Neural cell (in vitro differentiated cells): ENCODE results near the gene FAM76B.

Experiments used
- CTCF ChIP-seq: fragments of 450-650 bp; IDR thresholded peaks from 2 replicates; pipeline ENCODE4 v1.5.1; 2014; ENCODE audit warnings: antibody characterized with exemption, mild to moderate bottlenecking, moderate library complexity; ENCODE audit not compliant: poor library complexity, severe bottlenecking
- EP300 ChIP-seq: fragments of 450-650 bp; conservative IDR thresholded peaks from 2 replicates; pipeline ENCODE4 v1.6.1; 2014; ENCODE audit warnings: antibody characterized with exemption, mild to moderate bottlenecking, moderate library complexity; ENCODE audit not compliant: poor library complexity, severe bottlenecking
- EZH2 ChIP-seq: fragments of 200-600, 300-800 bp; shearing (Covaris generic), sonication (generic); IDR thresholded peaks from 2 replicates; pipeline ENCODE4 v1.6.1; 2014; ENCODE audit warnings: antibody characterized with exemption, low read length, borderline replicate concordance, mild to moderate bottlenecking; ENCODE audit not compliant: insufficient read depth, poor library complexity, severe bottlenecking
- POLR2AphosphoS5 ChIP-seq: IDR thresholded peaks from 2 replicates; pipeline ENCODE4 v1.6.1; 2012
- RAD21 ChIP-seq: fragments of 450-650 bp; conservative IDR thresholded peaks from 2 replicates; pipeline ENCODE4 v1.6.1; 2014; ENCODE audit warnings: antibody characterized with exemption, mild to moderate bottlenecking, moderate library complexity
- REST ChIP-seq: IDR thresholded peaks from 2 replicates; pipeline ENCODE4 v1.6.1; 2012; ENCODE audit warnings: borderline replicate concordance
- SMC3 ChIP-seq: fragments of 450-650 bp; conservative IDR thresholded peaks from 2 replicates; pipeline ENCODE4 v1.6.1; 2014; ENCODE audit warnings: antibody characterized with exemption, mild to moderate bottlenecking, moderate library complexity; ENCODE audit not compliant: poor library complexity
- TAF1 ChIP-seq: IDR thresholded peaks from 2 replicates; pipeline ENCODE4 v1.6.1; 2012; ENCODE audit warnings: low read depth

- TF ChIP-seq EZH2 (no peak), CTCF (no peak), POLR2AphosphoS5 (no peak), REST (no peak), RAD21 (no peak), EP300 (no peak), TAF1 (no peak), SMC3 (no peak)
Observed at GRCh38 chr11:95729462-95729861, 60.1 kb downstream of the FAM76B start.
